CD14-positive monocyte (primary cell): ENCODE data around the gene RNF19B. TPM values are rescaled to one million over a fixed set of nuclear protein-coding genes. Genes with fewer than 3 reads are reported as not detected.

ENCODE experiments used
- DNase-seq, 3 donors: peaks; one replicate each; pipeline ENCODE4 v3.0.0-alpha.2; 2011 to 2022
- H2AFZ ChIP-seq: 2 replicates; pipeline ENCODE4 v1.6.0; 2012; ENCODE audit warnings: mild to moderate bottlenecking, low read depth, low read length, inconsistent platforms; ENCODE audit not compliant: insufficient read depth, poor library complexity, severe bottlenecking
- H3K27ac ChIP-seq, 2 donors: 1 replicate in 1 of 2; 2 replicates in 1 of 2; pipeline ENCODE4 v1.5.1; 2012 to 2013; ENCODE audit warnings: low read length in 2 of 2, control low read depth in 1 of 2, inconsistent platforms in 1 of 2, low read depth in 1 of 2, mild to moderate bottlenecking in 1 of 2
- H3K27me3 ChIP-seq, 2 donors: one replicate each; pipeline versions ENCODE4 v1.6.0 to v1.6.1; 2011 to 2013; ENCODE audit warnings: low read length in 2 of 2; ENCODE audit not compliant: control insufficient read depth in 2 of 2, insufficient read depth in 2 of 2
- H3K36me3 ChIP-seq, 2 donors: replicated peaks in 1 of 2; 1 replicate in 1 of 2; 2 replicates in 1 of 2; pipeline versions ENCODE4 v1.5.1 to v1.6.1; 2012 to 2013; ENCODE audit warnings: low read length in 2 of 2, control low read depth in 1 of 2, inconsistent platforms in 1 of 2, mild to moderate bottlenecking in 1 of 2; ENCODE audit not compliant: insufficient read depth in 2 of 2, control insufficient read depth in 1 of 2
- H3K4me1 ChIP-seq, 2 donors: 1 replicate in 1 of 2; 2 replicates in 1 of 2; pipeline versions ENCODE4 v1.5.1 to v1.6.1; 2012 to 2013; ENCODE audit warnings: low read length in 2 of 2, control low read depth in 1 of 2, inconsistent platforms in 1 of 2, mild to moderate bottlenecking in 1 of 2, moderate library complexity in 1 of 2; ENCODE audit not compliant: insufficient read depth in 2 of 2, control insufficient read depth in 1 of 2
- H3K4me2 ChIP-seq: replicated peaks from 2 replicates; pipeline ENCODE3; 2012; ENCODE audit warnings: low read length, moderate library complexity, mild to moderate bottlenecking; ENCODE audit not compliant: poor library complexity, severe bottlenecking; ENCODE audit errors: extremely low read depth
- H3K4me3 ChIP-seq, 3 experiments: fragments of 200-600 bp in 1 of 3; sonication (generic) in 1 of 3; replicated peaks in 1 of 3; 1 replicate in 2 of 3; 2 replicates in 1 of 3; pipeline ENCODE4 v1.5.1; 2011 to 2013; ENCODE audit warnings: low read length in 3 of 3, mild to moderate bottlenecking in 3 of 3, control low read depth in 2 of 3, low read depth in 2 of 3, inconsistent platforms in 1 of 3, moderate library complexity in 1 of 3
- H3K79me2 ChIP-seq: 2 replicates; pipeline ENCODE4 v1.6.0; 2012; ENCODE audit warnings: mild to moderate bottlenecking, control low read depth, inconsistent platforms, low read length, moderate library complexity; ENCODE audit not compliant: insufficient read depth
- H3K9ac ChIP-seq: 2 replicates; pipeline ENCODE4 v1.6.0; 2017; ENCODE audit warnings: low read length, mild to moderate bottlenecking; ENCODE audit not compliant: insufficient read depth, poor library complexity, severe bottlenecking
- H3K9me3 ChIP-seq, 2 donors: replicated peaks in 1 of 2; 1 replicate in 1 of 2; 2 replicates in 1 of 2; pipeline versions ENCODE4 v1.5.1 to v1.6.1; 2012 to 2013; ENCODE audit warnings: low read length in 2 of 2, control low read depth in 1 of 2; ENCODE audit not compliant: control insufficient read depth in 1 of 2, insufficient read depth in 1 of 2
- H4K20me1 ChIP-seq: 2 replicates; pipeline ENCODE4 v1.6.0; 2012; ENCODE audit warnings: mild to moderate bottlenecking, low read length, control low read depth, moderate library complexity; ENCODE audit not compliant: insufficient read depth
- H3K27ac Mint-ChIP-seq, 7 donors: one replicate each; pipeline ENCODE4 v1.8.0; 2020; ENCODE audit warnings: mild to moderate bottlenecking in 7 of 7, mixed read lengths in 7 of 7, moderate library complexity in 6 of 7, inconsistent platforms in 2 of 7
- H3K27me3 Mint-ChIP-seq, 3 donors: one replicate each; pipeline ENCODE4 v1.8.0; 2021 to 2022; ENCODE audit warnings: low read depth in 3 of 3, mild to moderate bottlenecking in 3 of 3, mixed read lengths in 3 of 3, moderate library complexity in 3 of 3, inconsistent platforms in 1 of 3
- H3K36me3 Mint-ChIP-seq, 2 donors: one replicate each; pipeline ENCODE4 v1.8.0; 2020; ENCODE audit warnings: mixed read lengths in 2 of 2, inconsistent platforms in 1 of 2, mild to moderate bottlenecking in 1 of 2
- H3K4me1 Mint-ChIP-seq: one replicate; pipeline ENCODE4 v1.8.0; 2020; ENCODE audit warnings: mild to moderate bottlenecking, mixed read lengths
- H3K4me3 Mint-ChIP-seq, 2 donors: one replicate each; pipeline ENCODE4 v1.8.0; 2020; ENCODE audit warnings: mild to moderate bottlenecking in 2 of 2, mixed read lengths in 2 of 2, moderate library complexity in 1 of 2
- H3K9me3 Mint-ChIP-seq, 7 donors: one replicate each; pipeline ENCODE4 v1.8.0; 2020 to 2022; ENCODE audit warnings: mixed read lengths in 7 of 7, mild to moderate bottlenecking in 6 of 7, moderate library complexity in 6 of 7, inconsistent platforms in 2 of 7
- WGBS: methylation state at CpG from one replicate; pipeline ENCODE4 v1.1.5; 2013; ENCODE audit warnings: missing lambda C conversion rate; ENCODE audit not compliant: insufficient coverage; 5-methylcytosine and 5-hydroxymethylcytosine counted together
- intact Hi-C, 2 donors: fragments of 100-400 bp; cut with micrococcal nuclease; formaldehyde crosslinking; loops; one replicate each; pipeline versions ENCODE4 v1.15.0 to v1.15.1; 2023
- polyA plus RNA-seq, 3 donors: library from polyadenylated mRNA; depleted of rRNA in 1 of 3; unstranded in 2 of 3; stranded (reverse) in 1 of 3; fragments of 300-500 nt in 2 of 3; fragments of >200 nt in 1 of 3; fragmentation: Illumina TruSeq in 2 of 3; gene quantifications; 1 replicate in 2 of 3; 2 replicates in 1 of 3; pipeline ENCODE4 v1.2.3, GENCODE V29; 2012 to 2021
- TF ChIP-seq, protein P1 (sequence below): fragments of 200-600 bp; IDR thresholded peaks from one replicate; pipeline ENCODE4 v1.8.0; 2022; ENCODE audit warnings: antibody characterized with exemption, mild to moderate bottlenecking

RNF19B gene
- polyA plus RNA-seq, 3 donors, result 4.1 to 106 (median 5.8) TPM

DNA sequence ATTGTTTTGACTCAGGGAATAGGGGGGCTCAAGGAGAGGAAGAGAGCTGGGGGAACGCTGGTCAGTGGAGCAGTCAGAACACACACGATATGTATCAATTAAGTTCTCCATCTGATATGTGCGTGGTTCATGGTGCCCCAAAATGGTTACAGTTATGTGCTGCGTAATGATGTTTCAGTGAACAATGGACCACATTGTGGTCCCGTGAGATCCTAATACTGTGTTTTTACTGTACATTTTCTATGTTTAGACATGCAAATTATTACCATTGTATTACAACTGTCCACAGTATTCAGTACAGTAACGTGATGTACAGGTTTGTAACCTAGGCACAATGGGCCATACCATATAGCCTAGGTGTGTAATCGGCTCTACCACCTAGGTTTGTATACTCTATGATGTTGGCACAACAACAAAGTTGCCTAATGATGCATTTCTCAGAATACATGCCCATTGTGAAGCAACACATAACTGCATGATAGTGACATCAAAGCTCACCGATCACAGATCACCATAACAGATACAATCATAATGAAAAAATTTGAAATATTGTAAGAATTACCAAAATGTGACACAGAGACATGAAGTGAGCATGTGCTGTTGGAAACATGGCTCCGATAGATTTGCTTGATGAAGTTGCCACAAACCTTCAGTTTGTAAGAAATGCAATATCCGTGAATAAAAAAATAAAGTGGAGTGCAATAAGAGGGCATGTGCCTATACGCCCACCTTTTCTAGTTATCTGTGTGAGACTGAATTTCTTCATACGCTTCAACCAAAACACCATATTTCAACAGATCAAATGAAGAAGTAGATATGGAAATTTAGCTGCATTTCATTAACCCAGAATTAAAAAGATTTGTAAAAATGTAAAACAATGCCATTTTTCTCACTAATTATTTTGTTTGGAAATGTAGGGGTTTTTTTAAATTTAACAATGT, 48.6 kb downstream of the RNF19B start:
- H3K27ac ChIP-seq, result no peak overlapping the region
- no peaks in the 10 kb centered on the region for H3K36me3 ChIP-seq
- no peaks in the 10 kb centered on the region for H3K36me3 Mint-ChIP-seq
- H3K27me3 Mint-ChIP-seq, result peaks cover 17 to 43% (median 34%) of the 10 kb centered on the region in 3 donors
- H3K9me3 Mint-ChIP-seq, result peaks cover 0 to 4% (median 0%) of the 10 kb centered on the region in 7 donors
- TF ChIP-seq, protein P1, sequence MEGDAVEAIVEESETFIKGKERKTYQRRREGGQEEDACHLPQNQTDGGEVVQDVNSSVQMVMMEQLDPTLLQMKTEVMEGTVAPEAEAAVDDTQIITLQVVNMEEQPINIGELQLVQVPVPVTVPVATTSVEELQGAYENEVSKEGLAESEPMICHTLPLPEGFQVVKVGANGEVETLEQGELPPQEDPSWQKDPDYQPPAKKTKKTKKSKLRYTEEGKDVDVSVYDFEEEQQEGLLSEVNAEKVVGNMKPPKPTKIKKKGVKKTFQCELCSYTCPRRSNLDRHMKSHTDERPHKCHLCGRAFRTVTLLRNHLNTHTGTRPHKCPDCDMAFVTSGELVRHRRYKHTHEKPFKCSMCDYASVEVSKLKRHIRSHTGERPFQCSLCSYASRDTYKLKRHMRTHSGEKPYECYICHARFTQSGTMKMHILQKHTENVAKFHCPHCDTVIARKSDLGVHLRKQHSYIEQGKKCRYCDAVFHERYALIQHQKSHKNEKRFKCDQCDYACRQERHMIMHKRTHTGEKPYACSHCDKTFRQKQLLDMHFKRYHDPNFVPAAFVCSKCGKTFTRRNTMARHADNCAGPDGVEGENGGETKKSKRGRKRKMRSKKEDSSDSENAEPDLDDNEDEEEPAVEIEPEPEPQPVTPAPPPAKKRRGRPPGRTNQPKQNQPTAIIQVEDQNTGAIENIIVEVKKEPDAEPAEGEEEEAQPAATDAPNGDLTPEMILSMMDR, result no peak
- H3K27me3 ChIP-seq, result peaks cover 15 to 20% of the 10 kb centered on the region in 2 donors
- no peak for DNase-seq
- H3K9ac ChIP-seq, result no peak overlapping the region
- H3K4me3 ChIP-seq, result no peak overlapping the region
- H3K4me3 Mint-ChIP-seq, result no peak overlapping the region
- H2AFZ ChIP-seq, result no peak overlapping the region
- H3K9me3 ChIP-seq, result no peaks in the 10 kb centered on the region
- 93% methylated on average over 3 of the region's 12 CpGs for WGBS
- no peaks in the 10 kb centered on the region for H4K20me1 ChIP-seq
- H3K4me1 Mint-ChIP-seq, result peaks cover 4% of the 10 kb centered on the region
- no peaks in the 10 kb centered on the region for H3K4me1 ChIP-seq
- no peaks in the 10 kb centered on the region for H3K79me2 ChIP-seq
- H3K4me2 ChIP-seq, result no peak overlapping the region
- intact Hi-C loops, result no loop called here
- no peak overlapping the region for H3K27ac Mint-ChIP-seq

DNA sequence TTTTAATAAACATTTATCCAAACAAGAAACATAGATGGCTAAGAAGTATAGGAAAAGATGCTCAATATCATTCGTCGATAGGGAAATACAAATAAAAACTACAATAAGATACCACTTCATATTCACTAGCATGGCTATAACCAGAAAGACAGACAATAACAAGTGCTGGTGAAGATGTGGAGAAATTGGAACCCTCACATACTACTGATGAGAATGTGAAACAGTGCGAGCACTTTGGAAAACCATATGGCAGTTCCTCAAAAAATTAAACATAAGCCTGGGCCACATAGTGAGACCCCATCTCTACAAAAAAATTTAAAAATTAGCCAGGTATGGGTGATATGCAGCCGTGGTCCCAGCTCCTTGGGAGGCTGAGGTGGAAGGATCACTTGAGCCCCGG, 54.3 kb downstream of the RNF19B start:
- H3K9me3 ChIP-seq, result no peaks in the 10 kb centered on the region
- Mint-ChIP-seq H3K9me3 (peaks cover 0 to 3% (median 2%) of the 10 kb centered on the region in 7 donors), H3K36me3 (no peaks in the 10 kb centered on the region), H3K4me3 (no peak overlapping the region), H3K27ac (no peak overlapping the region), H3K27me3 (peaks cover 0 to 8% (median 5%) of the 10 kb centered on the region in 3 donors), H3K4me1 (no peaks in the 10 kb centered on the region)
- H3K79me2 ChIP-seq, result no peaks in the 10 kb centered on the region
- H3K4me2 ChIP-seq, result no peak overlapping the region
- no CpG with 5 or more reads among the region's 5 CpGs for WGBS
- H3K4me3 ChIP-seq, result no peak overlapping the region
- no peaks in the 10 kb centered on the region for H3K36me3 ChIP-seq
- H3K4me1 ChIP-seq, result no peaks in the 10 kb centered on the region
- TF ChIP-seq, protein P1, result no peak
- no peaks in the 10 kb centered on the region for H4K20me1 ChIP-seq
- no peak overlapping the region for H2AFZ ChIP-seq
- H3K9ac ChIP-seq, result no peak overlapping the region
- H3K27ac ChIP-seq, result no peak overlapping the region
- no peak for DNase-seq
- H3K27me3 ChIP-seq, result peaks cover 0 to 4% of the 10 kb centered on the region in 2 donors
- intact Hi-C loops, result no loop called here
